Endothelial cell of umbilical vein (primary cell): ENCODE data around the gene SPAM1. TPM values are rescaled to one million over a fixed set of nuclear protein-coding genes. Genes with fewer than 3 reads are reported as not detected.

Source experiments
- BruUV-seq: library from RNA; stranded (reverse); fragments of 400-500 nt; replicated peaks from 2 replicates; lab custom pipeline; 2021; lab: Mats Ljungman, UMichigan
- CTCF ChIA-PET: fragments of 300-600, 350-600 bp; sonication (Branson Sonifier 250); formaldehyde crosslinking; loops from one replicate; lab custom pipeline; 2021; ENCODE audit warnings: antibody characterized with exemption, inconsistent platforms; lab: Charles Lee
- POLR2A ChIA-PET: fragments of 300-600, 350-600 bp; sonication (Branson Sonifier 250); formaldehyde crosslinking; loops from one replicate; lab custom pipeline; 2021; ENCODE audit warnings: antibody characterized with exemption, inconsistent platforms; lab: Charles Lee
- DNase-seq: peaks from one replicate; pipeline ENCODE4 v3.0.0-alpha.2; 2011; ENCODE audit warnings: low read depth, low spot score
- FAIRE-seq: peaks from 2 replicates; lab custom pipeline; 2011; peaks lifted over from hg19 to GRCh38; lab: Jason Lieb, UNC
- H2AFZ ChIP-seq: 2 replicates; pipeline ENCODE4 v1.6.0; 2012; ENCODE audit warnings: low read depth, low read length, control low read depth, inconsistent platforms
- H3K27ac ChIP-seq: 2 replicates; pipeline ENCODE4 v1.5.1; 2011; ENCODE audit warnings: low read depth, mild to moderate bottlenecking, control low read depth, low read length, moderate library complexity; ENCODE audit not compliant: insufficient read depth
- H3K27me3 ChIP-seq, 2 experiments: 2 replicates each; pipeline versions ENCODE4 v1.6.0 to v1.6.1; 2011; ENCODE audit warnings: low read length in 2 of 2, mixed read lengths in 1 of 2; ENCODE audit not compliant: control insufficient read depth in 2 of 2, insufficient read depth in 2 of 2
- H3K36me3 ChIP-seq, 2 experiments: 2 replicates in 1 of 2; 3 replicates in 1 of 2; pipeline ENCODE4 v1.5.1; 2011; ENCODE audit warnings: low read length in 2 of 2, mild to moderate bottlenecking in 1 of 2, moderate library complexity in 1 of 2; ENCODE audit not compliant: control insufficient read depth in 2 of 2, insufficient read depth in 2 of 2; ENCODE audit errors: extremely low read depth in 1 of 2
- H3K4me1 ChIP-seq: 3 replicates; pipeline ENCODE4 v1.5.1; 2011; ENCODE audit warnings: mild to moderate bottlenecking, low read length; ENCODE audit not compliant: control insufficient read depth, insufficient read depth; ENCODE audit errors: extremely low read depth
- H3K4me2 ChIP-seq: 2 replicates; pipeline ENCODE4 v1.6.1; 2011; ENCODE audit warnings: low read length, control low read depth, mixed read lengths; ENCODE audit not compliant: insufficient read depth
- H3K4me3 ChIP-seq, 3 experiments: fragments of 200-600 bp in 1 of 3; sonication (generic), shearing (Covaris generic) in 1 of 3; replicated peaks in 1 of 3; 2 replicates each; pipeline ENCODE4 v1.5.1; 2011 to 2016; ENCODE audit warnings: control low read depth in 3 of 3, low read length in 3 of 3, mild to moderate bottlenecking in 2 of 3, inconsistent platforms in 1 of 3, low read depth in 1 of 3, moderate library complexity in 1 of 3; ENCODE audit not compliant: insufficient read depth in 1 of 3
- H3K79me2 ChIP-seq: 2 replicates; pipeline ENCODE4 v1.6.0; 2012; ENCODE audit warnings: low read length, inconsistent platforms; ENCODE audit not compliant: control insufficient read depth, insufficient read depth
- H3K9ac ChIP-seq: replicated peaks from 2 replicates; pipeline ENCODE3; 2011; ENCODE audit warnings: low read length, control low read depth; ENCODE audit not compliant: insufficient read depth; ENCODE audit errors: extremely low read depth
- H3K9me1 ChIP-seq: replicated peaks from 3 replicates; pipeline ENCODE4 v1.6.0; 2011; ENCODE audit warnings: mild to moderate bottlenecking, low read length; ENCODE audit not compliant: control insufficient read depth, insufficient read depth; ENCODE audit errors: extremely low read depth
- H3K9me3 ChIP-seq: replicated peaks from 2 replicates; pipeline ENCODE4 v1.5.1; 2012; ENCODE audit warnings: low read length, inconsistent platforms; ENCODE audit not compliant: control insufficient read depth, insufficient read depth
- H4K20me1 ChIP-seq: replicated peaks from 2 replicates; pipeline ENCODE3; 2011; ENCODE audit warnings: mild to moderate bottlenecking, low read length; ENCODE audit not compliant: control insufficient read depth, insufficient read depth; ENCODE audit errors: extremely low read depth
- EZH2 ChIP-seq: IDR thresholded peaks from 2 replicates; pipeline ENCODE4 v1.6.1; 2012; ENCODE audit warnings: borderline replicate concordance, low read depth, mild to moderate bottlenecking, moderate library complexity, low read length, inconsistent platforms; ENCODE audit not compliant: severe bottlenecking
- FOS ChIP-seq: IDR thresholded peaks from 2 replicates; pipeline ENCODE4 v1.6.1; 2011; ENCODE audit warnings: mild to moderate bottlenecking, low read length, moderate library complexity, borderline replicate concordance; ENCODE audit not compliant: insufficient read depth
- GATA2 ChIP-seq: IDR thresholded peaks from 2 replicates; pipeline ENCODE4 v1.7.0; 2011; ENCODE audit warnings: low read depth, mild to moderate bottlenecking, moderate library complexity, mixed read lengths, low read length; ENCODE audit not compliant: insufficient read length, insufficient read depth
- MAX ChIP-seq: IDR thresholded peaks from 2 replicates; pipeline ENCODE4 v1.6.1; 2011; ENCODE audit not compliant: insufficient read depth, insufficient read length
- MYC ChIP-seq: IDR thresholded peaks from one replicate; pipeline ENCODE4 v1.6.1; 2011; ENCODE audit warnings: mild to moderate bottlenecking, low read depth, low read length
- POLR2A ChIP-seq: IDR thresholded peaks from 2 replicates; pipeline ENCODE4 v1.6.1; 2012; ENCODE audit warnings: low read depth, mild to moderate bottlenecking, control low read depth, low read length
- dilution Hi-C: fragments of 300-500 bp; cut with MboI; formaldehyde crosslinking; loops from one replicate; pipeline ENCODE4 v1.15.0; 2019; ENCODE audit warnings: low sequenced_read_pairs; ENCODE audit not compliant: extremely low pct_ligation_motif_present
- intact Hi-C: fragments of 100-400 bp; cut with micrococcal nuclease; formaldehyde crosslinking; loops from one replicate; pipeline ENCODE4 v1.10.0; 2022
- polyA plus RNA-seq, 4 experiments: library from polyadenylated mRNA; depleted of rRNA in 3 of 4; stranded (reverse) in 3 of 4; unstranded in 1 of 4; fragments of >200 nt; gene quantifications; 2 replicates each; pipeline versions ENCODE4 v1.2.1 to v1.2.3, GENCODE V29; 2011 to 2012; ENCODE audit warnings: missing spikeins in 1 of 4
- total RNA-seq: library from RNA; stranded (reverse); gene quantifications from 2 replicates; pipeline ENCODE4 v1.2.3, GENCODE V29; 2021
- TF ChIP-seq, protein P1 (sequence below), 2 donors: IDR thresholded peaks; 1 replicate in 1 of 2; 2 replicates in 1 of 2; pipeline ENCODE4 v1.5.1; 2011; ENCODE audit warnings: low read length in 2 of 2, mild to moderate bottlenecking in 2 of 2, moderate library complexity in 2 of 2, control low read depth in 1 of 2, inconsistent platforms in 1 of 2, low read depth in 1 of 2; ENCODE audit not compliant: insufficient read depth in 1 of 2; ENCODE audit errors: extremely low read depth in 1 of 2

Gene SPAM1
- total and polyA plus RNA-seq, 2 donors (not counting 3 experiments of a cell fraction or from before 2014, with no cell fraction given): not detected

DNA sequence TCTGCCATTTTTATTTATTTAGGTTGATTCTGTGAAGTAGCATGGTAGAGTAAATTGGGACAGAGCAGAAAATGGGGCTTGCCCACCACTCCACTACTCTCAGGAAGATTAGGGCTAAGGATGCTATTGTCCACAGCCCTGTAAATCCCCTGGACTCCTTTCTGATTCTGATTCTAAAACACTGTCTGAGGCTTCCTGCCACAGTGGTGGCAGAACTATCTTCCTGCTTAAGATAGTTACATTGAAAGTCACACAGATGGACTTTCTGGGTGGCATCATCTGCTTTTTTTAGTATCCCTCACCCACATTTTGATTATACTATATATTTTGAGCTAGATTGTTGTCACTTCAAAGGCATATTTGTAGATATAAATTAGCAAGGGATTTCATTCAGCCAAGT, 50.0 kb downstream of the SPAM1 start:
- Histone ChIP-seq H3K27ac (no peak overlapping the region), H3K4me3 (no peak overlapping the region), H3K79me2 (no peaks in the 10 kb centered on the region), H3K9me3 (no peaks in the 10 kb centered on the region), H2AFZ (no peak overlapping the region), H4K20me1 (no peaks in the 10 kb centered on the region), H3K4me2 (no peak overlapping the region), H3K36me3 (no peaks in the 10 kb centered on the region), H3K4me1 (no peaks in the 10 kb centered on the region), H3K9me1 (no peaks in the 10 kb centered on the region), H3K9ac (no peak overlapping the region), H3K27me3 (no peaks in the 10 kb centered on the region)
- intact Hi-C loops: no loop called here
- FAIRE-seq: no peak
- TF ChIP-seq FOS: no peak
- TF ChIP-seq GATA2: no peak
- TF ChIP-seq, protein P1, sequence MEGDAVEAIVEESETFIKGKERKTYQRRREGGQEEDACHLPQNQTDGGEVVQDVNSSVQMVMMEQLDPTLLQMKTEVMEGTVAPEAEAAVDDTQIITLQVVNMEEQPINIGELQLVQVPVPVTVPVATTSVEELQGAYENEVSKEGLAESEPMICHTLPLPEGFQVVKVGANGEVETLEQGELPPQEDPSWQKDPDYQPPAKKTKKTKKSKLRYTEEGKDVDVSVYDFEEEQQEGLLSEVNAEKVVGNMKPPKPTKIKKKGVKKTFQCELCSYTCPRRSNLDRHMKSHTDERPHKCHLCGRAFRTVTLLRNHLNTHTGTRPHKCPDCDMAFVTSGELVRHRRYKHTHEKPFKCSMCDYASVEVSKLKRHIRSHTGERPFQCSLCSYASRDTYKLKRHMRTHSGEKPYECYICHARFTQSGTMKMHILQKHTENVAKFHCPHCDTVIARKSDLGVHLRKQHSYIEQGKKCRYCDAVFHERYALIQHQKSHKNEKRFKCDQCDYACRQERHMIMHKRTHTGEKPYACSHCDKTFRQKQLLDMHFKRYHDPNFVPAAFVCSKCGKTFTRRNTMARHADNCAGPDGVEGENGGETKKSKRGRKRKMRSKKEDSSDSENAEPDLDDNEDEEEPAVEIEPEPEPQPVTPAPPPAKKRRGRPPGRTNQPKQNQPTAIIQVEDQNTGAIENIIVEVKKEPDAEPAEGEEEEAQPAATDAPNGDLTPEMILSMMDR (IDR thresholded peaks at IDR 0.05; ENCODE audit: extremely low read depth in 1 of 2, insufficient read depth in 1 of 2, low read depth in 1 of 2, low read length in 2 of 2): no peak
- TF ChIP-seq MYC: no peak
- no peak for TF ChIP-seq MAX
- no peak for TF ChIP-seq POLR2A
- no peak for TF ChIP-seq EZH2
- dilution Hi-C loops: no loop called here
- POLR2A ChIA-PET: no interaction called here
- BruUV-seq: no TSS peak
- CTCF ChIA-PET: no interaction called here
- DNase-seq: no peak
